Kidney epithelial cell (primary cell): ENCODE measurements around the gene TCFL5. TPM values are rescaled to one million over a fixed set of nuclear protein-coding genes. Genes with fewer than 3 reads are reported as not detected.

Experiments
- DNase-seq: peaks from one replicate; pipeline ENCODE4 v3.0.0-alpha.2; 2010; ENCODE audit warnings: low read depth
- H3K27me3 ChIP-seq: 2 replicates; pipeline ENCODE4 v1.6.0; 2011; ENCODE audit warnings: low read length; ENCODE audit not compliant: control insufficient read depth, insufficient read depth
- H3K36me3 ChIP-seq: 2 replicates; pipeline ENCODE4 v1.5.1; 2011; ENCODE audit warnings: low read length; ENCODE audit not compliant: control insufficient read depth, insufficient read depth
- H3K4me3 ChIP-seq: 2 replicates; pipeline ENCODE4 v1.5.1; 2011; ENCODE audit warnings: low read depth, mild to moderate bottlenecking, control low read depth, low read length
- total RNA-seq: library from RNA; depleted of rRNA; stranded (reverse); fragments of >200 nt; gene quantifications from 2 replicates; pipeline ENCODE4 v1.2.3, GENCODE V29; 2015
- TF ChIP-seq, protein P1 (sequence below): IDR thresholded peaks from 2 replicates; pipeline ENCODE4 v1.5.1; 2011; ENCODE audit warnings: mild to moderate bottlenecking, moderate library complexity, low read length, control low read depth, inconsistent platforms; ENCODE audit not compliant: insufficient read depth, poor library complexity, severe bottlenecking

Gene TCFL5
- total RNA-seq, 1 donor from 2014 or later: 5.4 TPM

DNA sequence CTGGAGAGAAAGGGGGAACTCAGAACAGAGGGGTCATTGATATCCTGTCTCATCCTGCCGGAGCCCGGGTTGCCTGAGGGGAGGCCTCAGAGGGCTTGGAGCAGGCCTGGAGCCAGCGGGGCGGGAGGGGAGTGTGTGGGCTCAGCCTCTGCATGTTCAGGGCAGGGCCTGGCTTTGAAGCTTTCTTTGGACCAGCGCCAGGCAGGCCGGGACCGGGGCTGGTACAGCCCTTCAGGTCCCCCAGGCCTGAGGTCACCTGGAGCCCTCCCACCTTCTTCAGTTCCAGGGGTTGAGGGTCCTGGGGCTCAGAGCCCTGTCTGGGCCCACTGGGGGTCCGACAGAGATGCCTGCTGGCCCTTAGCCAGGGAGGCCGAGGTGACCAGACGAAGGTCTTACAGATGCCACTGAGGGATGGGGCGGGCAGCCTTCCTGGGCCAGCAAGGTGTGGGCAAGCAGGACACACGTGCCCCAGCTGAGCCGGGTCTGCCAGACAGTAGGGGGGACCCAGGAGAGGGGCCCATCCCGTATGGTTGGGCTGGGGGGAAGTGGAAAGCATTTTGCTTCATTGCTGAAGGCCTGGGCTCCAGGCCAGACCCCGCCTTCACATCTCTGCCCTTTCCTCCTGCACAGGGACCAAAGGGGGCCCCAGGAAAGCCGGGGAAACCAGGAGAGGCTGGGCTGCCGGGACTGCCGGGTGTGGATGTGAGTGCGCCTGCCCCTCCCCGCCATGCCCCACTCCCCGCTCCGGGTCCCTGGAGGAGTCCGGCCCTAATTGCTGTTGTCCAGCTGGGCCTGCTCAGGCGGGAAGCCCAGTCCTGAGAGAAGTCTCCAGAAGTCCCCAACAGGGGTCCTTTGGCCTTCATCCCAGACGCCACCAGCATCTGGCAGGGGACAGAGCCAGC, 42.8 kb downstream of the TCFL5 start:
- Histone ChIP-seq H3K36me3 (no peaks in the 10 kb centered on the region), H3K27me3 (peaks cover 31% of the 10 kb centered on the region), H3K4me3 (no peak overlapping the region)
- DNase-seq: no peak
- TF ChIP-seq, protein P1, sequence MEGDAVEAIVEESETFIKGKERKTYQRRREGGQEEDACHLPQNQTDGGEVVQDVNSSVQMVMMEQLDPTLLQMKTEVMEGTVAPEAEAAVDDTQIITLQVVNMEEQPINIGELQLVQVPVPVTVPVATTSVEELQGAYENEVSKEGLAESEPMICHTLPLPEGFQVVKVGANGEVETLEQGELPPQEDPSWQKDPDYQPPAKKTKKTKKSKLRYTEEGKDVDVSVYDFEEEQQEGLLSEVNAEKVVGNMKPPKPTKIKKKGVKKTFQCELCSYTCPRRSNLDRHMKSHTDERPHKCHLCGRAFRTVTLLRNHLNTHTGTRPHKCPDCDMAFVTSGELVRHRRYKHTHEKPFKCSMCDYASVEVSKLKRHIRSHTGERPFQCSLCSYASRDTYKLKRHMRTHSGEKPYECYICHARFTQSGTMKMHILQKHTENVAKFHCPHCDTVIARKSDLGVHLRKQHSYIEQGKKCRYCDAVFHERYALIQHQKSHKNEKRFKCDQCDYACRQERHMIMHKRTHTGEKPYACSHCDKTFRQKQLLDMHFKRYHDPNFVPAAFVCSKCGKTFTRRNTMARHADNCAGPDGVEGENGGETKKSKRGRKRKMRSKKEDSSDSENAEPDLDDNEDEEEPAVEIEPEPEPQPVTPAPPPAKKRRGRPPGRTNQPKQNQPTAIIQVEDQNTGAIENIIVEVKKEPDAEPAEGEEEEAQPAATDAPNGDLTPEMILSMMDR: no peak

DNA sequence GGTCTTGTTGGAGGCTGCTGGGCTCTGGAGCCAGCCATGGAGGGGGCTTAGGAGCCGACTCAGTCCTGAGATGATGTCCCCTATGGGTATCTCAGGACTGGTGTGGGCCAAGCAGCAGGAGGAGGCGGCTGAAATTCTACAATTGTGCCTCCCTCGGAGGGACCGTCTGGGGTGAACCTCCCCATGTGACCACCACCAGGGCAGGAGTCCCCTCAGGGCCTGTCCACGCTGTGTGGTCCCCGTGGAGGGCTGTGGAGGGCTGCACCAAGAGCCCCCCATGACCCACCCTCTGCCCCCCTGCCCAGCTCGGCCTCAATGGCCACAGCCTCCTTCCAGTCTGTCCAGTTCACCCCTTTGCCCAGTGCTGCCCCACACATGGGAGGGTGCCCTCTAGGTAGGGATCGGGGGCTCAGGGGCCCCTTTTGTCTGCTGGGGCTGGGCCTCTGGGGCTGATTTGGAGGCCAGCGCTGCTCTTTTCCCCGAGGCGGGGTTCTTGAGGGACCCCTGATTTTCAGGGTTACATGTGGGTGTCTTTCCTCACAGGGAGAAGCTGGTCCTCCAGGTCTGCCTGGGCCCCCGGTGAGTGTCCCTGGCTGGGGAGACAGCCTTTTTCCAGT, 43.5 kb downstream of the TCFL5 start:
- TF ChIP-seq, protein P1: no peak
- H3K4me3 ChIP-seq: no peak overlapping the region
- no peaks in the 10 kb centered on the region for H3K36me3 ChIP-seq
- no peak for DNase-seq
- H3K27me3 ChIP-seq: peaks cover 31% of the 10 kb centered on the region

DNA sequence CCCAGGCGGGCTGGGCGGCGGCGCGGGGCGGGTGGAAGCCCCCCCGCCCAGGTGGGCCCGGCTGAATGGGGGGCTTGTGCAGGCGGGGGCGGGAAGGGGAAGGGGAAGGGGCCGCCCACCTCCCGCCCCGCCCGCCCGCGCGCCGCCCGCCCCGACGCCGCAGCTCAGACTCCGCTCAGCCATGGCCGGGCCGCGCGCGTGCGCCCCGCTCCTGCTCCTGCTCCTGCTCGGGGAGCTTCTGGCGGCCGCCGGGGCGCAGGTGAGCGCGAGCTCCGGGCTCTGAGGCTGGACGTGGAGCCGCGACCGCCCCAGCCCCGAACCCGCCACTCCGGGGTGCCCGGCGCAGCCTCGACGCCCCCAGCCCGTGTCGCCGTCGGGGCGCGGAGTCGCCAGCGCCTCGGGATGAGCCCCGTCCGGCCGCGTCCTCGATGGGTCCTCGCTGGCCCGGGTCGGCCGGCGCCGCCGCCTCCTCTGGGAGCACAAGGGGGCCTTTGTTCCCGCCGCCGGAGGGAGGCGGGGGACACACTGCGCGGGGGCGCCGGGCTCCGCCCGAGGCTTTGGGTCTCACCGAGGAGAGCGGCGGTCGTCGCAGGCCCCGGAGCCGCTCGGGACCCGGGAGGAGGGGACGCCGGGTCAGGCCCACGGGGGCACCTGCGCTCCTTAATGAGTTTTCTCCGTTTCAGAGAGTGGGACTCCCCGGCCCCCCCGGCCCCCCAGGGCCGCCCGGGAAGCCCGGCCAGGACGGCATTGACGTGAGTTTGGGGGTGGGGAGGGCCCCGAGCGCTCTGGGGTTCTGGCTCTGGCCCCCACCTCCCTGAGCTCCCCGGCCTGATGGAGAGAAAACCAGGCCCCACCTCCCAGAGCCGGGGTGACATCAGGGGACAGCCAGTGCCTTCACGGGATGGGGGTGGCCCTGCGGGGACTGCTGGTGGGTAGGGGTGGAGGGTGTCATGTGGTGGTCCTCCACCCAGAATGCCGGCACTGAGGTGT, 44.4 kb downstream of the TCFL5 start, which contains the start of gene COL9A3:
TSS of gene COL9A3 (plus strand) at position 167 of the 990 bp plus-strand sequence. CDS start at position 182, 15 bp downstream.
- Histone ChIP-seq H3K4me3 (peak within 1 kb of the TSS; percentile 0), H3K27me3 (peaks cover 31% of the 10 kb centered on the region)
- no peak for DNase-seq

DNA sequence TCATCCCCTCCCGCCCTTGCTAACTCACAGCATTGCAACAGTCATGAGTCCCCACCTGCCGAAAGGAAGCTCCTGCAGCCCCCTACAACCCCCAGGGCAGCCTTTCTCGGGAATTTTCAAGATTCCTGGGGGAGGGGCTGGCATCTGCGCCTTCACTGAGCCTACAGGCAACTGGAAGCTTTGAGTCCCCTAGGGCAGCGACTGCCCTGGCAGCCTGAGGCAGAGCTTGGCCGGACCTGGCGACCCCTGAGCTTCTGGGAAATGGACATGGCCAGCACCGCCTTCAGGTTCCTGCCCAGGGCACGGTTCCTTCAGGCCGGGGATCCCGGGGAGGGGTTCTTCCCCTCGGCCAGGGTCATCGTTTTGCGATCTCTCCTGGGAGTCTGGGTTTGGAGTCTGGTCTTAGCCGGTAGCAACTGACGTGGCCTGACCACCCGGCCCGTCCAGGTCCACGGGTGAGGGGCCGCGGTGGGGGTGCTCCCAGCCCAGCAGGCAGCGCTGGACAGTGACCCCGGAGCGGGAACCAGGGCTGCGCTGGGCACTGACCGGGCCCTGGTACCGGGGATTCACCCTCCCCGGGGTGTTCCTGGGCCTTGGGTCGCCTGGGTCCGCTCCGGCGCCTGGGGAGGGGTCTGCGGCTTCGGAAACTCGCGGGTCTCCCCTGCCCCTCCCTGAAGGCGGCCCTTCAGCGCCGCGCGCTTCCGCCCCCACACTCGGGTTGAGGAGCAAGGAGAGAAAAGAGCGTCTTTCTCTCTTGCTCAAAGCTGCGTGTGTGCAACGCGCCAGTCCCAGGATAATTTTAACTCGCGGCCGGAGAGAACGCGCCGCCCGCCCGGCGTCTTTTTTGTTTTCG, 45.4 kb downstream of the TCFL5 start:
- TF ChIP-seq, protein P1: no peak
- H3K36me3 ChIP-seq: no peaks in the 10 kb centered on the region
- no peak for DNase-seq
- peaks cover 31% of the 10 kb centered on the region for H3K27me3 ChIP-seq
- peak overlapping the region; percentile 0 for H3K4me3 ChIP-seq

More for the DNA sequence above, 44.4 kb downstream of the TCFL5 start, which contains the start of gene COL9A3:
- H3K36me3 ChIP-seq: no peaks in the 10 kb centered on the region
- TF ChIP-seq, protein P1: no peak
